Mesenteric fat pad (tissue), 1 donor: ENCODE results near the gene STRADA. TPM values are rescaled to one million over a fixed set of nuclear protein-coding genes. Genes with fewer than 3 reads are reported as not detected.

Experiments
- DNase-seq: peaks from one replicate; pipeline ENCODE4 v3.0.0-alpha.2; 2020; ENCODE audit warnings: low spot score
- total RNA-seq: library from RNA; stranded (reverse); fragmentation: NEBNext Ultra II Directional; extraction: Animal tissue kit (Norgen Biotek cat#: 25700); gene quantifications from one replicate; pipeline ENCODE4 v1.2.1, GENCODE V29; 2021
- donor health status: DM: yes; HTN: yes; CAD: no.

Gene STRADA
- total RNA-seq, 1 donor from 2014 or later, result 34.3 TPM

GRCh38 chr17:63688396-63689020, 53.1 kb downstream of the STRADA start:
- DNase-seq, result no peak

DNA sequence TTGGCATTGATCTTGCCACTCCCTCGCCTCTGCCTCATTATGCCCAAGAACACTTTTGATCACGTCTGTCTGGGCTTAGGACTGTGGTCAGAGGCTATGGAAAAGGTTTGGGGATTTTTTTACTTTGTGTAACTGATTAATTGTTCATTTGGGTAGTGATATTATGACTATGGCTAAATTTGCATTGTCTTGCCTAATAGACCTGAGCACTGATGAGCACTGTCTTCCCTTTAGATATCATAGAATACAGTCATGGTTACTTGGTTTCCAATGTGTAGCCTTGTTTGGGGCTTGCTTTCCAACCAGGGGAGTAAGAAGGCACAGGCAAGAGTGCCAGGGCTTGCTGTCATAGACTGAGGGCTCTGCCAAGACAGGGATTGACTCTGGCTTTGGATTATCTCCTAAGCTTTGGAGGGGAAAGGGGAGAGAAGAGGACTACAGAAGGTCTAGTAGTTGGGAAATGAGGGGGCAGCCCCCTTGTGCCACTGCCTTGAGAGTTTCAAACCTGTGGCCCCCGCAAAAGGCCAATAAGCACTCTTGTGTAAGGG, 55.4 kb downstream of the STRADA start:
- DNase-seq, result no peak

- no peak for DNase-seq
Measured at GRCh38 chr17:63685578-63685977, 56.0 kb downstream of the STRADA start.

GRCh38 chr17:63685041-63685440, 56.6 kb downstream of the STRADA start:
- DNase-seq, result no peak

GRCh38 chr17:63682981-63683380, 58.6 kb downstream of the STRADA start:
- DNase-seq, result no peak

DNA sequence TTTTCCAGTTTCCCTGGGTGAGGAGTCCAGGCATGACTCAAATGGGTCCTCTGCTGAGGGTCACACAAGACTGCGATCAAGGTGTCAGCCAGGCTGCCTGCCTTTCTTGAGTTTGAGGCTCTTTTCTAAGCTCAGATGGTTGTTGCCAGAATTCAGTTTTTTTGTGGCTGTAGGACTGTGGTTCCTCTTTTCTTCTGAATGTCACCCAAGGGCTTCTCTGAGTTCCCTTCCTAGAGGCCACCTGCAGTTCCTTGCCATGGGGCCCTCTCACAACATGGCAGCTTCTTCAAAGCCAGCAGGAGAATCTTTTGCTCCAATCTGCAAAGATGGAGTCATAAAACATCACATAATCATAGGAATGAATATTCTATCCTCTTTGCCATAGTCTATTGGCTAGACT, 59.2 kb downstream of the STRADA start:
- no peak for DNase-seq

- DNase-seq, result no peak
Measured at GRCh38 chr17:63681530-63681929, 60.1 kb downstream of the STRADA start.

DNA sequence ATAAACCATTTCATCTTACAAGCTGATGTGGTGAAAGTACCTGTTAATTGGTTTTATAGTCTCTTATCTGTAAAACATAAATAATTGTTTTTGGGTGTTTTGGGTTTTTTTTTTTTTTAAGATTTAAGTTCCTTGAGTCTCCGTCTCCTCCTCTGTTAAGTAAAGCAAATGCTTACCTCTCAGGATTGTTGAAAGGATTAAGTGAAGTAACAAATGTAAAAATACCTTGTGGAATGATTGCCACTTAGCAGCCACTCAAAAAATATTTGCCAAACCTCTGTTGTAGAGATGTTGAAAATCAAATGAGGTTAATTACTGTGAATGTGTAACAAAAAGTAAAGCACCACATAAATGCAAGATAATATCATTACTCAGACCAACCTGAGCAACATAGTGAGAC, 60.9 kb downstream of the STRADA start:
- no peak for DNase-seq

DNA sequence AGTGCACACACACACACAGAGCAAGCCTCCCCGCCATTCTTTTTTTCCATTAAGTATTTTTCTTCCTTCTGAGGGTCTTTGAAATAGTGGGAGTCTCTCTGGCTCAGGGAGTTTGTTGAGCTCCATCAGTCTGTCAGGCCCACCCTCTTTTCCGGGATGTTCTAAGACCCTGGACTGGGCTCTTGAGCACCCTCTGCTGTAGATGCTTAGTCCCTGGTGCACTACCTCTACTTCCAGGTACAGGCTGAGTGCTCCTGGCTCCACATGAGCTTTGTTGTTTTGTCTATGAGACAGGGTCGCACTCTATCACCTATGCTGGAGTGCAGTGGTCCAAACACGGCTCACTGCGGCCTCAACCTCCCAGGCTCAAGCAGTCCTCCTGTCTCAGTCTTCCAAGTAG, 62.4 kb downstream of the STRADA start:
- no peak for DNase-seq

GRCh38 chr17:63676584-63676983, 65.0 kb downstream of the STRADA start:
- DNase-seq, result no peak

- DNase-seq, result no peak
Measured at GRCh38 chr17:63675607-63676546, 65.7 kb downstream of the STRADA start.

- DNase-seq, result no peak
Measured at GRCh38 chr17:63675231-63675606, 66.4 kb downstream of the STRADA start.

DNA sequence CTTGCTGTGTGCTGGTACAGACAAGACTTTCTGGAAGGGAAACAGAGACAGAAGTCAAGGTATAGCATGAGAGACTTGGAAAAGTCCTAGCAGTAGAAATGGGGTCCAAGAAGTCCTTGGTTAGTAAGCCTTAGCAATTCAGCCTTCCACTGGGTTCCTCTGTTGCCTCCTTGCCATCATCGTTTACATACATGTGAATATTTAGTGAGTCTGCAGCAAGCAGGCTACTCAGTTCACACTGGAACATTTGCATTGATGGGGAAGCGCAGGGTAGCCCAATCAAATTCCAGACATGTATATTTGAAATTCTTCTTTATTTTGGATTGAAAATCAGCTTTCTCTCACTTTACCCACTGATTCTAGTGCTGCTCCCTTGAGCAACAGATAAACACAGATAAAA, 68.7 kb downstream of the STRADA start:
- DNase-seq, result no peak

GRCh38 chr17:63665527-63666214, 75.9 kb downstream of the STRADA start:
- DNase-seq, result no peak

GRCh38 chr17:63659850-63660249, 81.7 kb downstream of the STRADA start:
- DNase-seq, result no peak

GRCh38 chr17:63658366-63658765, 83.2 kb downstream of the STRADA start:
- no peak for DNase-seq

GRCh38 chr17:63657786-63658185, 83.8 kb downstream of the STRADA start:
- DNase-seq, result no peak

GRCh38 chr17:63653050-63653449, 88.5 kb downstream of the STRADA start:
- DNase-seq, result no peak
